GM12878 (cell line): ENCODE results near the gene LRFN2. TPM values are rescaled to one million over a fixed set of nuclear protein-coding genes. Genes with fewer than 3 reads are reported as not detected.

Experiments used
- ATAC-seq: fragments of 200-7000 bp; cut with Tn5 transposase; 3 replicates; pipeline ENCODE4 v1.9.1; 2020; ENCODE audit warnings: mild to moderate bottlenecking, moderate library complexity
- BruUV-seq: library from RNA; stranded (reverse); fragments of 400-500 nt; replicated peaks from 2 replicates; lab custom pipeline; 2021; lab: Mats Ljungman, UMichigan
- CTCF ChIA-PET: fragments of 300-600 bp; sonication (Branson Sonifier 250); formaldehyde crosslinking; extraction: SDS; loops from one replicate; lab custom pipeline; 2021; ENCODE audit warnings: inconsistent platforms; lab: Yijun Ruan, JAX
- POLR2A ChIA-PET: fragments of 350-600 bp; formaldehyde crosslinking; extraction: SDS; loops from one replicate; lab custom pipeline; 2021; ENCODE audit warnings: inconsistent platforms; lab: Charles Lee
- RAD21 ChIA-PET: fragments of 300-600 bp; sonication (Branson Sonifier 250); formaldehyde crosslinking; loops from one replicate; lab custom pipeline; 2023; ENCODE audit warnings: antibody characterized with exemption; ENCODE audit not compliant: unreplicated experiment; lab: Charles Lee
- SMC1A ChIA-PET: fragments of 300-600 bp; sonication (Branson Sonifier 250); formaldehyde crosslinking; loops from one replicate; lab custom pipeline; 2023; ENCODE audit not compliant: unreplicated experiment, uncharacterized antibody; lab: Charles Lee
- DNase-seq: peaks from one replicate; pipeline ENCODE4 v3.0.0-alpha.2; 2011; ENCODE audit warnings: low read depth, low spot score
- FAIRE-seq: peaks from 3 replicates; lab custom pipeline; 2011; peaks lifted over from hg19 to GRCh38; lab: Jason Lieb, UNC
- H2AFZ ChIP-seq: 2 replicates; pipeline ENCODE4 v1.6.0; 2011; ENCODE audit warnings: low read depth, low read length, control low read depth; ENCODE audit not compliant: control insufficient read depth
- H3K27ac ChIP-seq: 2 replicates; pipeline ENCODE4 v1.5.1; 2011; ENCODE audit warnings: control low read depth; ENCODE audit not compliant: control insufficient read depth, insufficient read depth
- H3K27me3 ChIP-seq, 2 experiments: replicated peaks in 1 of 2; 2 replicates each; pipeline versions ENCODE4 v1.6.0 to v1.6.1; 2011; ENCODE audit warnings: low read length in 1 of 2; ENCODE audit not compliant: control insufficient read depth in 2 of 2, insufficient read depth in 2 of 2
- H3K36me3 ChIP-seq, 2 experiments: 2 replicates each; pipeline ENCODE4 v1.5.1; 2011; ENCODE audit warnings: low read length in 1 of 2; ENCODE audit not compliant: control insufficient read depth in 2 of 2, insufficient read depth in 2 of 2
- H3K4me1 ChIP-seq: 2 replicates; pipeline ENCODE4 v1.6.1; 2011; ENCODE audit warnings: mild to moderate bottlenecking, low read length, moderate library complexity, mixed read lengths; ENCODE audit not compliant: control insufficient read depth, insufficient read depth
- H3K4me2 ChIP-seq: 2 replicates; pipeline ENCODE4 v1.6.0; 2011; ENCODE audit warnings: control low read depth; ENCODE audit not compliant: control insufficient read depth, insufficient read depth
- H3K4me3 ChIP-seq: fragments of 200-600 bp; sonication (generic); 2 replicates; pipeline ENCODE4 v1.5.1; 2016
- H3K79me2 ChIP-seq: 2 replicates; pipeline ENCODE4 v1.6.0; 2011; ENCODE audit warnings: low read length; ENCODE audit not compliant: control insufficient read depth, insufficient read depth
- H3K9ac ChIP-seq: 2 replicates; pipeline ENCODE4 v1.8.0; 2011; ENCODE audit warnings: low read length, control low read depth, mixed read lengths; ENCODE audit not compliant: control insufficient read depth, insufficient read depth
- H3K9me3 ChIP-seq: replicated peaks from 3 replicates; pipeline ENCODE4 v1.5.1; 2011; ENCODE audit warnings: mild to moderate bottlenecking, low read length; ENCODE audit not compliant: control insufficient read depth, insufficient read depth
- H4K20me1 ChIP-seq: 2 replicates; pipeline ENCODE4 v1.6.0; 2011; ENCODE audit not compliant: control insufficient read depth, insufficient read depth
- ATF7 ChIP-seq: fragments of 450-650 bp; IDR thresholded peaks from 2 replicates; pipeline ENCODE4 v1.6.1; 2016; ENCODE audit warnings: low read depth, mild to moderate bottlenecking
- JUNB ChIP-seq: IDR thresholded peaks from 2 replicates; pipeline ENCODE4 v1.6.1; 2016; ENCODE audit warnings: antibody characterized with exemption, mild to moderate bottlenecking
- NFXL1 ChIP-seq: fragments of 450-650 bp; IDR thresholded peaks from 2 replicates; pipeline ENCODE4 v1.6.1; 2017; ENCODE audit warnings: antibody characterized with exemption, mild to moderate bottlenecking, borderline replicate concordance
- NRF1 ChIP-seq: conservative IDR thresholded peaks from 2 replicates; pipeline ENCODE4 v1.6.1; 2011; ENCODE audit warnings: mild to moderate bottlenecking, low read depth, low read length, improper control_type of control experiment
- PAX8 ChIP-seq: fragments of 450-650 bp; IDR thresholded peaks from 2 replicates; pipeline ENCODE4 v1.6.1; 2017; ENCODE audit warnings: mild to moderate bottlenecking, moderate library complexity
- RB1 ChIP-seq: fragments of 450-650 bp; formaldehyde crosslinking; IDR thresholded peaks from 2 replicates; pipeline ENCODE4 v1.6.1; 2017; ENCODE audit warnings: mild to moderate bottlenecking, borderline replicate concordance
- SIX5 ChIP-seq: IDR thresholded peaks from 2 replicates; pipeline ENCODE4 v1.6.1; 2011; ENCODE audit warnings: mild to moderate bottlenecking, low read depth, low read length, moderate library complexity; ENCODE audit not compliant: severe bottlenecking
- SMAD1 ChIP-seq: fragments of 450-650 bp; IDR thresholded peaks from 2 replicates; pipeline ENCODE4 v1.6.1; 2018; ENCODE audit warnings: mild to moderate bottlenecking, low read depth; ENCODE audit not compliant: partially characterized antibody
- SMC3 ChIP-seq: IDR thresholded peaks from 2 replicates; pipeline ENCODE4 v1.6.1; 2011; ENCODE audit warnings: low read length, improper control_type of control experiment, borderline replicate concordance
- ZNF207 ChIP-seq: fragments of 450-650 bp; IDR thresholded peaks from 2 replicates; pipeline ENCODE4 v1.6.1; 2014; ENCODE audit warnings: antibody characterized with exemption, mild to moderate bottlenecking, borderline replicate concordance
- WGBS: methylation state at CpG from one replicate; pipeline ENCODE4 v1.1.6; 2016; ENCODE audit warnings: low lambda C conversion rate; ENCODE audit not compliant: insufficient replicate concordance, insufficient coverage; ENCODE audit errors: missing lambda C conversion rate; 5-methylcytosine and 5-hydroxymethylcytosine counted together
- in situ Hi-C: fragments of 300-500 bp; cut with MboI; formaldehyde crosslinking; loops from 9 replicates; pipeline ENCODE4 v1.14.3; 2018; ENCODE audit warnings: mixed read lengths
- intact Hi-C: fragments of 100-400 bp; cut with micrococcal nuclease; formaldehyde crosslinking; loops from one replicate; pipeline ENCODE4 v1.14.2; 2022; ENCODE audit not compliant: unreplicated experiment
- polyA plus RNA-seq, 11 experiments: library from polyadenylated mRNA; depleted of rRNA in 4 of 11; unstranded in 6 of 11; stranded (reverse) in 5 of 11; fragments of >200 nt; fragmentation: Nextera tagmentation in 4 of 11; fragmentation: Illumina TruSeq in 1 of 11; extraction: Ambion mirVana in 4 of 11; extraction: Trizol in 1 of 11; gene quantifications; 1 replicate in 1 of 11; 2 replicates in 10 of 11; pipeline versions ENCODE4 v1.2.1 to v1.2.3, GENCODE V29; 2011 to 2016; ENCODE audit warnings: inconsistent platforms in 2 of 11, missing spikeins in 2 of 11, low read depth in 1 of 11
- total RNA-seq, 4 experiments: library from RNA; depleted of rRNA in 3 of 4; stranded (reverse); fragments of >200 nt in 3 of 4; fragmentation: Illumina TruSeq in 1 of 4; extraction: Trizol in 1 of 4; gene quantifications; 2 replicates each; pipeline versions ENCODE4 v1.2.1 to v1.2.3, GENCODE V29; 2013 to 2021
- TF ChIP-seq, protein P1 (sequence below): fragments of 450-650 bp; conservative IDR thresholded peaks from 2 replicates; pipeline ENCODE4 v1.6.1; 2017; ENCODE audit warnings: mild to moderate bottlenecking, moderate library complexity

Gene LRFN2
- total and polyA plus RNA-seq, 10 of the 15 experiments (the other 5 are each of a cell fraction or from before 2014, with no cell fraction given), result not detected

DNA sequence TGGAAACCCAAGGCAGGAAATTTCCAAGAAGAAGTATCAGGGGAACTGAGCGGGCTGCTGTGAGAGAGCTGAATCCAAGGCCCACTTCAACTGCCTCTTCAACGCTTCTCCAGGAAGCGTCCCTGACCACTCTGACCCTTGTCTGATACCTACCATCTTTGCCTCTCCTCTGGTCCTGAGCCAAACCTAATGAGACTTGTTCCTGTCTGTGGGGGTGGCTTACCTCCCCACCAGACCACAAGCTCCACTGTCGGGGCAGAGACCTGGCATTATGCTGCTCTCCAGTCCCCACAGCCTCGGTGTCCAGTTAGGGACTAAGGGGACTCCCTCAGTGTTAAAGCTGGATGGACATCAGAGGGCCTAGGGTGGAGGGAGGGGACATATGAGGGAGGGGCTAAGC lies 49.7 kb downstream of the LRFN2 start:
- ChIA-PET CTCF (no interaction called here), RAD21 (no interaction called here), POLR2A (no interaction called here), SMC1A (no interaction called here)
- no peak overlapping the region for H3K4me2 ChIP-seq
- no peaks in the 10 kb centered on the region for H3K36me3 ChIP-seq
- DNase-seq, result no peak
- no peaks in the 10 kb centered on the region for H3K9me3 ChIP-seq
- H3K4me3 ChIP-seq, result no peak overlapping the region
- in situ Hi-C loops (no loop called here), intact Hi-C loops (no loop called here)
- no TSS peak for BruUV-seq
- H3K4me1 ChIP-seq, result no peaks in the 10 kb centered on the region
- no peaks in the 10 kb centered on the region for H3K79me2 ChIP-seq
- H3K9ac ChIP-seq, result no peak overlapping the region
- no peak for FAIRE-seq
- H3K27ac ChIP-seq, result no peak overlapping the region
- H2AFZ ChIP-seq, result no peak overlapping the region
- 17% methylated on average over 5 of the region's 5 CpGs for WGBS
- H4K20me1 ChIP-seq, result no peaks in the 10 kb centered on the region
- TF ChIP-seq RB1 (no peak), ATF7 (no peak), NRF1 (no peak), PAX8 (no peak), SMC3 (no peak), NFXL1 (no peak), SMAD1 (no peak), JUNB (no peak), SIX5 (no peak), ZNF207 (no peak)
- TF ChIP-seq, protein P1, sequence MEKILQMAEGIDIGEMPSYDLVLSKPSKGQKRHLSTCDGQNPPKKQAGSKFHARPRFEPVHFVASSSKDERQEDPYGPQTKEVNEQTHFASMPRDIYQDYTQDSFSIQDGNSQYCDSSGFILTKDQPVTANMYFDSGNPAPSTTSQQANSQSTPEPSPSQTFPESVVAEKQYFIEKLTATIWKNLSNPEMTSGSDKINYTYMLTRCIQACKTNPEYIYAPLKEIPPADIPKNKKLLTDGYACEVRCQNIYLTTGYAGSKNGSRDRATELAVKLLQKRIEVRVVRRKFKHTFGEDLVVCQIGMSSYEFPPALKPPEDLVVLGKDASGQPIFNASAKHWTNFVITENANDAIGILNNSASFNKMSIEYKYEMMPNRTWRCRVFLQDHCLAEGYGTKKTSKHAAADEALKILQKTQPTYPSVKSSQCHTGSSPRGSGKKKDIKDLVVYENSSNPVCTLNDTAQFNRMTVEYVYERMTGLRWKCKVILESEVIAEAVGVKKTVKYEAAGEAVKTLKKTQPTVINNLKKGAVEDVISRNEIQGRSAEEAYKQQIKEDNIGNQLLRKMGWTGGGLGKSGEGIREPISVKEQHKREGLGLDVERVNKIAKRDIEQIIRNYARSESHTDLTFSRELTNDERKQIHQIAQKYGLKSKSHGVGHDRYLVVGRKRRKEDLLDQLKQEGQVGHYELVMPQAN, result no peak
- no peaks in the 10 kb centered on the region; a peak in 2 of 4 replicates for H3K27me3 ChIP-seq
- no peak for ATAC-seq
